HepG2 (cell line): ENCODE measurements around the gene ARHGAP12. TPM values are rescaled to one million over a fixed set of nuclear protein-coding genes. Genes with fewer than 3 reads are reported as not detected.

Experiments used
- ATAC-seq: fragments of 200-7000 bp; cut with Tn5 transposase; 3 replicates; pipeline ENCODE4 v1.9.1; 2020; ENCODE audit warnings: mild to moderate bottlenecking, moderate library complexity
- BruUV-seq: library from RNA; stranded (reverse); fragments of 400-500 nt; replicated peaks from 2 replicates; lab custom pipeline; 2021; lab: Mats Ljungman, UMichigan
- CTCF ChIA-PET: fragments of 300-600 bp; formaldehyde crosslinking; extraction: SDS; loops from one replicate; lab custom pipeline; 2021; ENCODE audit warnings: low total read pairs, inconsistent platforms, low intra/inter-chr PET ratio; lab: Yijun Ruan, JAX
- POLR2A ChIA-PET: fragments of 350-600 bp; sonication (Branson Sonifier 250); formaldehyde crosslinking; loops from one replicate; lab custom pipeline; 2020; ENCODE audit warnings: antibody characterized with exemption, inconsistent platforms; lab: Yijun Ruan, JAX
- DNase-seq: peaks from one replicate; pipeline ENCODE4 v3.0.0-alpha.2; 2015; ENCODE audit warnings: low spot score
- FAIRE-seq: peaks from 3 replicates; lab custom pipeline; 2011; peaks lifted over from hg19 to GRCh38; lab: Jason Lieb, UNC
- H2AFZ ChIP-seq: one replicate; pipeline ENCODE4 v1.6.1; 2011; ENCODE audit warnings: low read length, inconsistent platforms
- H3K27ac ChIP-seq: fragments of 300-600 bp; 3 replicates; pipeline ENCODE4 v1.8.0; 2011; ENCODE audit warnings: mixed run types, mild to moderate bottlenecking, mixed read lengths, low read length, inconsistent platforms; ENCODE audit not compliant: insufficient read depth; ENCODE audit errors: extremely low read length
- H3K27me3 ChIP-seq, 2 experiments: fragments of 200-600 bp in 1 of 2; 2 replicates in 1 of 2; 3 replicates in 1 of 2; pipeline versions ENCODE4 v1.6.0 to v1.8.0; 2011; ENCODE audit warnings: low read length in 2 of 2, mild to moderate bottlenecking in 2 of 2, moderate library complexity in 2 of 2, inconsistent platforms in 1 of 2; ENCODE audit not compliant: insufficient read depth in 2 of 2, control insufficient read depth in 1 of 2
- H3K36me3 ChIP-seq, 2 experiments: fragments of 200-600 bp in 1 of 2; replicated peaks in 1 of 2; 2 replicates in 1 of 2; 3 replicates in 1 of 2; pipeline versions ENCODE4 v1.5.1 to v1.8.0; 2011; ENCODE audit warnings: low read length in 2 of 2, inconsistent platforms in 1 of 2; ENCODE audit not compliant: insufficient read depth in 2 of 2, control insufficient read depth in 1 of 2
- H3K4me1 ChIP-seq: 2 replicates; pipeline ENCODE4 v1.5.1; 2012; ENCODE audit warnings: low read length, inconsistent platforms; ENCODE audit not compliant: insufficient read depth
- H3K4me2 ChIP-seq: 2 replicates; pipeline ENCODE4 v1.6.0; 2011; ENCODE audit warnings: low read depth, low read length, inconsistent platforms
- H3K4me3 ChIP-seq, 3 experiments: fragments of 200-600 bp in 1 of 3; sonication (generic), shearing (Covaris generic) in 1 of 3; replicated peaks in 1 of 3; 2 replicates each; pipeline ENCODE4 v1.5.1; 2011 to 2016; ENCODE audit warnings: low read length in 3 of 3, inconsistent platforms in 2 of 3, low read depth in 2 of 3, mild to moderate bottlenecking in 2 of 3, control low read depth in 1 of 3, mixed read lengths in 1 of 3; ENCODE audit not compliant: insufficient read depth in 1 of 3
- H3K79me2 ChIP-seq: one replicate; pipeline ENCODE4 v1.6.1; 2011; ENCODE audit warnings: low read length, inconsistent platforms; ENCODE audit not compliant: insufficient read depth
- H3K9ac ChIP-seq: 2 replicates; pipeline ENCODE4 v1.6.0; 2011; ENCODE audit warnings: mild to moderate bottlenecking, low read depth, low read length, inconsistent platforms; ENCODE audit not compliant: insufficient read depth
- H3K9me3 ChIP-seq: 2 replicates; pipeline ENCODE4 v1.5.1; 2012; ENCODE audit warnings: mild to moderate bottlenecking, low read length
- H4K20me1 ChIP-seq: 2 replicates; pipeline ENCODE4 v1.6.0; 2011; ENCODE audit warnings: inconsistent platforms, mild to moderate bottlenecking, low read length, moderate library complexity; ENCODE audit not compliant: insufficient read depth
- PHB2 ChIP-seq: fragments of 450-650 bp; IDR thresholded peaks from 2 replicates; pipeline ENCODE4 v1.6.1; 2018; ENCODE audit not compliant: partially characterized antibody
- ZNF12 ChIP-seq: sonication (generic); formaldehyde crosslinking; IDR thresholded peaks from 2 replicates; pipeline ENCODE4 v1.5.0; 2020; ENCODE audit warnings: missing genetic modification reagents
- ZNF598 ChIP-seq: sonication (generic); formaldehyde crosslinking; IDR thresholded peaks from 2 replicates; pipeline ENCODE4 v1.5.1; 2020; ENCODE audit warnings: mild to moderate bottlenecking, missing genetic modification reagents, borderline replicate concordance
- ZNF629 ChIP-seq: sonication (generic); formaldehyde crosslinking; conservative IDR thresholded peaks from 2 replicates; pipeline ENCODE4 v1.5.0; 2020; ENCODE audit warnings: missing genetic modification reagents
- ZNF652 ChIP-seq: IDR thresholded peaks from 2 replicates; pipeline ENCODE4 v1.6.1; 2016; ENCODE audit warnings: low read depth, borderline replicate concordance
- WGBS: methylation state at CpG from one replicate; pipeline ENCODE4 v1.1.6; 2017; ENCODE audit warnings: low lambda C conversion rate; 5-methylcytosine and 5-hydroxymethylcytosine counted together
- in situ Hi-C: cut with HindIII; loops from 2 replicates; pipeline ENCODE4 v1.10.0; 2017; ENCODE audit warnings: low pct_unique_long_range_greater_than_20kb; ENCODE audit not compliant: extremely low pct_ligation_motif_present
- intact Hi-C: fragments of 100-400 bp; cut with micrococcal nuclease; formaldehyde crosslinking; loops from one replicate; pipeline ENCODE4 v1.10.0; 2022; ENCODE audit not compliant: unreplicated experiment
- polyA plus RNA-seq, 8 experiments: library from polyadenylated mRNA; depleted of rRNA in 3 of 8; stranded (reverse) in 7 of 8; unstranded in 1 of 8; fragments of >200 nt; fragmentation: Illumina TruSeq in 4 of 8; extraction: Trizol in 4 of 8; gene quantifications; 2 replicates each; pipeline versions ENCODE4 v1.2.1 to v1.2.3, GENCODE V29; 2011 to 2016; ENCODE audit warnings: low read depth in 4 of 8, missing spikeins in 1 of 8, mixed read lengths in 1 of 8; ENCODE audit not compliant: insufficient read depth in 1 of 8
- total RNA-seq, 5 experiments: library from RNA; depleted of rRNA; stranded (reverse); fragments of >200 nt; fragmentation: Illumina TruSeq; extraction: Trizol; gene quantifications; 2 replicates each; pipeline ENCODE4 v1.2.3, GENCODE V29; 2016; ENCODE audit warnings: low read depth in 1 of 5
- TF ChIP-seq, protein P1 (sequence below): IDR thresholded peaks from 2 replicates; pipeline ENCODE4 v1.6.1; 2016; ENCODE audit warnings: control low read depth

Gene ARHGAP12
- total and polyA plus RNA-seq, 2 of the 13 experiments (the other 11 are each of a cell fraction or from before 2014, with no cell fraction given), result 25.0 to 54.6 TPM

DNA sequence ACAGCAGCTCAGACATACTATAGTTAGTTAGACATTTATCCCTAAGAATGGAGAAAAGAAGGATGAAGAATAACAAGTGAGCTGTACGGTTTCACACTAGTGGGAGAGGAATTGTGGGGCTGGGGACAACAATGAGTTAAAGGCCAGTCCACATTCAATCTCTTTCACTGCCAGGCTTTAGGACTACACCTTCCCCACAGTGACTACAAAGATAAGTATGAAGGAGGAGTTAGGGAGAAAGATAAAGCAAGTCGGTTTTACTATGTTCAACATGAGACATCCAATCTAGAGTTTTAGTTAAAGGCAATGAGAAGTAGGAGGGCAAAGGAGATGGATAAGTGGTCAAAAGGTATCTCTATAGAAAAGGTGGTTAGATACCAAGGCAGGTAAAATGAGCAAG is 16.3 kb downstream of the ARHGAP12 start:
- FAIRE-seq (no peak), ATAC-seq (no peak)

DNA sequence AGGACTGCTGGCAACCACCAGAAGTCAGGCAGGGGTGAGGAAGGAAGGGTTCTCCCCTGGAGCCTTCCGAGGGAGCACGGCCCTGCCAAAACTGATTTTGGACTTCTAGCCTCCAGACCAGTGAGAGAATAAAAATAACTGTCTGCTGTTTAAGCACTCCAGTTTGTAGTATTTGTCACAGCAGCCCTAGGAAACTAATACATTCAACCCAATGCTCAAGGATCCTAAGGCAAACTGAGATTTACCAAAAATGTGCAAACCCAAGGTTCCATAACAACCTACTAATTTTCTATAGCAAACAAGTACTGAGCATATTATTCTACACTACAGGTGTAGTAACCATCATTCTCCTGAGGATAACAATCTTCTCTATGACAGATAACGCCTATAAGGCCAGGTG is 18.6 kb downstream of the ARHGAP12 start:
- in situ Hi-C loops, result no loop called here
- peaks cover 37% of the 10 kb centered on the region for H3K4me1 ChIP-seq

More for the DNA sequence above, 16.3 kb downstream of the ARHGAP12 start:
- DNase-seq, result no peak
- H3K27me3 ChIP-seq, result no peaks in the 10 kb centered on the region
- no TSS peak for BruUV-seq
- in situ Hi-C loops (no loop called here), intact Hi-C loops (no loop called here)
- H3K9ac ChIP-seq, result no peak overlapping the region
- CTCF ChIA-PET, result no interaction called here
- TF ChIP-seq, protein P1, sequence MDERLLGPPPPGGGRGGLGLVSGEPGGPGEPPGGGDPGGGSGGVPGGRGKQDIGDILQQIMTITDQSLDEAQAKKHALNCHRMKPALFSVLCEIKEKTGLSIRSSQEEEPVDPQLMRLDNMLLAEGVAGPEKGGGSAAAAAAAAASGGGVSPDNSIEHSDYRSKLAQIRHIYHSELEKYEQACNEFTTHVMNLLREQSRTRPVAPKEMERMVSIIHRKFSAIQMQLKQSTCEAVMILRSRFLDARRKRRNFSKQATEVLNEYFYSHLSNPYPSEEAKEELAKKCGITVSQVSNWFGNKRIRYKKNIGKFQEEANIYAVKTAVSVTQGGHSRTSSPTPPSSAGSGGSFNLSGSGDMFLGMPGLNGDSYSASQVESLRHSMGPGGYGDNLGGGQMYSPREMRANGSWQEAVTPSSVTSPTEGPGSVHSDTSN, result no peak
- TF ChIP-seq PHB2 (no peak), ZNF652 (CRISPR knock-in tag) (peak; percentile 74)
- POLR2A ChIA-PET, result interaction anchor here (1.4 kb wide), 1 partner anchor 17 kb away, joined by 3 read pairs; no protein-coding TSS in a partner anchor
- H4K20me1 ChIP-seq, result peaks cover 42% of the 10 kb centered on the region
- H3K9me3 ChIP-seq, result no peaks in the 10 kb centered on the region
- no peak overlapping the region for H3K4me3 ChIP-seq
- WGBS, result 59% methylated on average over 2 of the region's 2 CpGs
- H3K27ac ChIP-seq, result no peak overlapping the region
- H3K79me2 ChIP-seq, result peaks cover 100% of the 10 kb centered on the region
- H3K36me3 ChIP-seq, result peaks cover 5 to 14% of the 10 kb centered on the region in 2 experiments; a peak in 4 of 5 replicates
- no peak overlapping the region for H2AFZ ChIP-seq
- peaks cover 47% of the 10 kb centered on the region for H3K4me1 ChIP-seq
- H3K4me2 ChIP-seq, result no peak overlapping the region

More for the DNA sequence above, 18.6 kb downstream of the ARHGAP12 start:
- no peak for FAIRE-seq
- WGBS, result 92% methylated on average over 3 of the region's 3 CpGs
- TF ChIP-seq ZNF629 (no peak), ZNF12 (peak; percentile 96), ZNF598 (CRISPR knock-in tag) (no peak)
- Histone ChIP-seq H3K4me2 (no peak overlapping the region), H2AFZ (no peak overlapping the region), H3K27me3 (no peaks in the 10 kb centered on the region), H3K79me2 (peaks cover 100% of the 10 kb centered on the region), H4K20me1 (peaks cover 42% of the 10 kb centered on the region), H3K9ac (no peak overlapping the region), H3K36me3 (peaks cover 12 to 33% of the 10 kb centered on the region in 2 experiments), H3K9me3 (no peaks in the 10 kb centered on the region), H3K4me3 (no peak overlapping the region), H3K27ac (no peak overlapping the region)
- no TSS peak for BruUV-seq
- CTCF ChIA-PET, result no interaction called here
- POLR2A ChIA-PET, result no interaction called here
- no peak for DNase-seq
- intact Hi-C loops, result no loop called here
- no peak for ATAC-seq
